Measurements from ENCODE around the gene MAPK11.

MAPK11 gene

GRCh38 chr22:50257041-50257440 lies 13.1 kb downstream of the MAPK11 start:
- peaks cover 7% of the 10 kb centered on the region for H3K4me1 Mint-ChIP-seq
- H3K9me3 Mint-ChIP-seq: no peaks in the 10 kb centered on the region
- no peak overlapping the region for H3K27ac Mint-ChIP-seq
- H3K36me3 Mint-ChIP-seq: no peaks in the 10 kb centered on the region
- H3K27me3 Mint-ChIP-seq: peaks cover 41% of the 10 kb centered on the region
- ATAC-seq: no peak
- H3K4me3 Mint-ChIP-seq: no peak overlapping the region

- H3K4me1 Mint-ChIP-seq: peaks cover 11% of the 10 kb centered on the region
- no peaks in the 10 kb centered on the region for H3K9me3 Mint-ChIP-seq
- ATAC-seq: no peak
- no peaks in the 10 kb centered on the region for H3K36me3 Mint-ChIP-seq
- no peak overlapping the region for H3K4me3 Mint-ChIP-seq
- peaks cover 37% of the 10 kb centered on the region for H3K27me3 Mint-ChIP-seq
- no peak overlapping the region for H3K27ac Mint-ChIP-seq
These were observed 13.8 kb downstream of the MAPK11 start for GRCh38 chr22:50256258-50256862.

- Mint-ChIP-seq H3K27me3 (peaks cover 37% of the 10 kb centered on the region), H3K4me3 (no peak overlapping the region), H3K4me1 (peaks cover 11% of the 10 kb centered on the region), H3K36me3 (no peaks in the 10 kb centered on the region), H3K9me3 (no peaks in the 10 kb centered on the region), H3K27ac (no peak overlapping the region)
- ATAC-seq: no peak
These were observed 14.6 kb downstream of the MAPK11 start for GRCh38 chr22:50255607-50256006.

GRCh38 chr22:50255099-50255498 lies 15.1 kb downstream of the MAPK11 start:
- Mint-ChIP-seq H3K9me3 (no peaks in the 10 kb centered on the region), H3K4me1 (peaks cover 16% of the 10 kb centered on the region), H3K4me3 (no peak overlapping the region), H3K27me3 (peaks cover 32% of the 10 kb centered on the region), H3K27ac (no peak overlapping the region), H3K36me3 (no peaks in the 10 kb centered on the region)
- no peak for ATAC-seq

GRCh38 chr22:50253941-50254340 lies 16.2 kb downstream of the MAPK11 start:
- H3K36me3 Mint-ChIP-seq: no peaks in the 10 kb centered on the region
- H3K27me3 Mint-ChIP-seq: peaks cover 20% of the 10 kb centered on the region
- H3K9me3 Mint-ChIP-seq: no peaks in the 10 kb centered on the region
- H3K4me1 Mint-ChIP-seq: peaks cover 22% of the 10 kb centered on the region
- H3K27ac Mint-ChIP-seq: no peak overlapping the region
- H3K4me3 Mint-ChIP-seq: no peak overlapping the region
- no peak for ATAC-seq

- Mint-ChIP-seq H3K27ac (no peak overlapping the region), H3K36me3 (no peaks in the 10 kb centered on the region), H3K27me3 (peaks cover 13% of the 10 kb centered on the region), H3K4me3 (no peak overlapping the region), H3K4me1 (peaks cover 22% of the 10 kb centered on the region), H3K9me3 (no peaks in the 10 kb centered on the region)
- no peak for ATAC-seq
These were observed 16.9 kb downstream of the MAPK11 start for GRCh38 chr22:50253046-50253915.

- Mint-ChIP-seq H3K27ac (peak overlapping the region; percentile 48), H3K4me3 (peak overlapping the region; percentile 35), H3K4me1 (peaks cover 29% of the 10 kb centered on the region), H3K27me3 (peaks cover 4% of the 10 kb centered on the region), H3K9me3 (no peaks in the 10 kb centered on the region), H3K36me3 (peaks cover 6% of the 10 kb centered on the region)
- peak; percentile 72 for ATAC-seq
These were observed 17.8 kb downstream of the MAPK11 start for GRCh38 chr22:50252082-50253045.

- no peaks in the 10 kb centered on the region for H3K9me3 Mint-ChIP-seq
- no peak for ATAC-seq
- H3K4me3 Mint-ChIP-seq: peak overlapping the region; percentile 83
- peaks cover 9% of the 10 kb centered on the region for H3K36me3 Mint-ChIP-seq
- H3K27me3 Mint-ChIP-seq: no peaks in the 10 kb centered on the region
- peak overlapping the region; percentile 48 for H3K27ac Mint-ChIP-seq
- peaks cover 33% of the 10 kb centered on the region for H3K4me1 Mint-ChIP-seq
These were observed 18.6 kb downstream of the MAPK11 start for GRCh38 chr22:50251477-50252081.

GRCh38 chr22:50250555-50251476 lies 19.4 kb downstream of the MAPK11 start, which contains the start of gene HDAC10:
TSS of gene HDAC10 (minus strand) at chr22:50251265. CDS start at chr22:50251032, 233 bp downstream.
- H3K9me3 Mint-ChIP-seq: no peaks in the 10 kb centered on the region
- no peaks in the 10 kb centered on the region for H3K27me3 Mint-ChIP-seq
- H3K4me3 Mint-ChIP-seq: peak within 1 kb of the TSS; percentile 83
- H3K36me3 Mint-ChIP-seq: peaks cover 9% of the 10 kb centered on the region
- ATAC-seq: peak; percentile 86
- H3K4me1 Mint-ChIP-seq: peaks cover 33% of the 10 kb centered on the region
- peak within 1 kb of the TSS; percentile 51 for H3K27ac Mint-ChIP-seq

GRCh38 chr22:50250249-50250554 lies 20.0 kb downstream of the MAPK11 start:
- Mint-ChIP-seq H3K27me3 (no peaks in the 10 kb centered on the region), H3K9me3 (no peaks in the 10 kb centered on the region), H3K27ac (peak overlapping the region; percentile 51), H3K36me3 (peaks cover 10% of the 10 kb centered on the region), H3K4me1 (peaks cover 33% of the 10 kb centered on the region), H3K4me3 (peak overlapping the region; percentile 83)
- ATAC-seq: no peak

- no peak for ATAC-seq
- Mint-ChIP-seq H3K27ac (peak overlapping the region; percentile 51), H3K27me3 (no peaks in the 10 kb centered on the region)
These were observed 20.6 kb downstream of the MAPK11 start for GRCh38 chr22:50249341-50250248.

GRCh38 chr22:50248196-50249081 lies 21.7 kb downstream of the MAPK11 start:
- no peaks in the 10 kb centered on the region for H3K27me3 Mint-ChIP-seq
- H3K4me3 Mint-ChIP-seq: no peak overlapping the region

More at GRCh38 chr22:50249341-50250248, 20.6 kb downstream of the MAPK11 start:
- Mint-ChIP-seq H3K4me3 (peak overlapping the region; percentile 83), H3K9me3 (no peaks in the 10 kb centered on the region), H3K36me3 (peaks cover 15% of the 10 kb centered on the region), H3K4me1 (peaks cover 38% of the 10 kb centered on the region)

More at GRCh38 chr22:50248196-50249081, 21.7 kb downstream of the MAPK11 start:
- ATAC-seq: no peak
- Mint-ChIP-seq H3K9me3 (no peaks in the 10 kb centered on the region), H3K36me3 (peaks cover 15% of the 10 kb centered on the region), H3K4me1 (peaks cover 46% of the 10 kb centered on the region), H3K27ac (peak overlapping the region; percentile 68)
